ENCODE results near the gene PLSCR1.

The PLSCR1 gene

DNA sequence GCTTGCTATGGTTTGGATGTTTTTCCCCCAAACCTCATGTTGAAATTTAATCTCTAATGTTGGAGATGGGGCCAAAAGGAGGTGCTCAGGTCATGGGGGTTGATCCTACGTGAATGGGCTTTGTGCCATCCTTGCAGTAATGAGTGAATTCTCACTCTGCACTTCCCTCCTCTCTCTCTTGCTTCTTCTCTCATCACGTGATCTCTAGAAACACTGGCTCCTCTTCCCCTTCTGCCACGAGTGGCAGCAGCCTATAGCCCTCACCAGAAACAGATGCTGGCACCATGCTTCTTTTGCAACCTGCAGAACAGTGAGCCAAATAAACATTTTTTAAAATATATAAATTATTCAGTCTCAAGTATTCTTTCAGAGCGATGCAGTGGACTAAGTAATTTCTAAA is 13.3 kb upstream of the PLSCR1 start:
- Histone ChIP-seq H3K27me3 (ENCODE audit: insufficient read depth, low read depth, severe bottlenecking) (no peaks in the 10 kb centered on the region), H3K9me3 (ENCODE audit: severe bottlenecking) (no peaks in the 10 kb centered on the region), H3K4me3 (ENCODE audit: low read depth, low read length) (no peak overlapping the region), H3K36me3 (no peaks in the 10 kb centered on the region), H3K27ac (no peak overlapping the region)
- DNase-seq, result no peak
- TF ChIP-seq, protein P1, sequence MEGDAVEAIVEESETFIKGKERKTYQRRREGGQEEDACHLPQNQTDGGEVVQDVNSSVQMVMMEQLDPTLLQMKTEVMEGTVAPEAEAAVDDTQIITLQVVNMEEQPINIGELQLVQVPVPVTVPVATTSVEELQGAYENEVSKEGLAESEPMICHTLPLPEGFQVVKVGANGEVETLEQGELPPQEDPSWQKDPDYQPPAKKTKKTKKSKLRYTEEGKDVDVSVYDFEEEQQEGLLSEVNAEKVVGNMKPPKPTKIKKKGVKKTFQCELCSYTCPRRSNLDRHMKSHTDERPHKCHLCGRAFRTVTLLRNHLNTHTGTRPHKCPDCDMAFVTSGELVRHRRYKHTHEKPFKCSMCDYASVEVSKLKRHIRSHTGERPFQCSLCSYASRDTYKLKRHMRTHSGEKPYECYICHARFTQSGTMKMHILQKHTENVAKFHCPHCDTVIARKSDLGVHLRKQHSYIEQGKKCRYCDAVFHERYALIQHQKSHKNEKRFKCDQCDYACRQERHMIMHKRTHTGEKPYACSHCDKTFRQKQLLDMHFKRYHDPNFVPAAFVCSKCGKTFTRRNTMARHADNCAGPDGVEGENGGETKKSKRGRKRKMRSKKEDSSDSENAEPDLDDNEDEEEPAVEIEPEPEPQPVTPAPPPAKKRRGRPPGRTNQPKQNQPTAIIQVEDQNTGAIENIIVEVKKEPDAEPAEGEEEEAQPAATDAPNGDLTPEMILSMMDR (IDR thresholded peaks at IDR 0.05; ENCODE audit: low read depth, low read length), result no peak

GRCh38 chr3:146555311-146555710 is 10.9 kb upstream of the PLSCR1 start:
- Histone ChIP-seq H3K4me3 (ENCODE audit: low read depth, low read length) (no peak overlapping the region), H3K27ac (no peak overlapping the region), H3K36me3 (no peaks in the 10 kb centered on the region), H3K9me3 (ENCODE audit: severe bottlenecking) (no peaks in the 10 kb centered on the region), H3K27me3 (ENCODE audit: insufficient read depth, low read depth, severe bottlenecking) (no peaks in the 10 kb centered on the region)
- DNase-seq, result no peak
- TF ChIP-seq, protein P1 (IDR thresholded peaks at IDR 0.05; ENCODE audit: low read depth, low read length), result no peak

DNA sequence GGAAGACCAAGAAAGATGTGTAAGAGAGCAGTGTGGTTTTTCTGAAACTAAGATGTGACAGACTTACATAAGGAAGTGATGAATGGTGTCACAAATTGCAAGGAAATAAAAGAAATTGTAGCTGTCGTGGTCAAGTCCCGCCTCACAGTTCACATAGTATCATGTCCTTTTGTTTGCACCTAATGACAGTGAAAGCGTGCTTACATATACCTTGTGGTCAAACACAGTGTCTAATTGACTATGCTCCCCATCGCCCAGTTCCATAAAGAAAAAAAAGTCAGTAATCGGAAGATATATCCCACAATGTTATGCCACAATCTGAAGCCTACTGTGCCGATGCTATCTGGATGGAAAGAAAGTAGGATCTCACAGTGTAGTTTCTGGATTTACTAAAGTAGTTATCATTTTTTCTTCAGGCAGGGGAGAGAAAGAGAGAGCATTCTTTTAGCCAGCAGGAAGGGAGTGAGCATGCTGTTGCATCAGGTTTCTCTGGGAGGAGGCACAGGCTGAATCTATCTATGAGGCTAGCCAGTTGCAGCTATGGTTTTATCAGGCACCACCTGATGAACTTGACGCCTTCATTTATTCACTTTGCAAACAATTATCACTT is 9.8 kb upstream of the PLSCR1 start:
- Histone ChIP-seq H3K27ac (no peak overlapping the region), H3K9me3 (ENCODE audit: severe bottlenecking) (no peaks in the 10 kb centered on the region), H3K4me3 (ENCODE audit: low read depth, low read length) (no peak overlapping the region), H3K27me3 (ENCODE audit: insufficient read depth, low read depth, severe bottlenecking) (no peaks in the 10 kb centered on the region), H3K36me3 (no peaks in the 10 kb centered on the region)
- TF ChIP-seq, protein P1 (IDR thresholded peaks at IDR 0.05; ENCODE audit: low read depth, low read length), result no peak
- no peak for DNase-seq

- Histone ChIP-seq H3K9me3 (ENCODE audit: severe bottlenecking) (no peaks in the 10 kb centered on the region), H3K27ac (no peak overlapping the region), H3K27me3 (ENCODE audit: insufficient read depth, low read depth, severe bottlenecking) (no peaks in the 10 kb centered on the region), H3K36me3 (no peaks in the 10 kb centered on the region), H3K4me3 (ENCODE audit: low read depth, low read length) (no peak overlapping the region)
- TF ChIP-seq, protein P1 (IDR thresholded peaks at IDR 0.05; ENCODE audit: low read depth, low read length), result no peak
- no peak for DNase-seq
These were observed 6.5 kb upstream of the PLSCR1 start for GRCh38 chr3:146550743-146551510.

- no peak overlapping the region for H3K4me3 ChIP-seq (ENCODE audit: low read depth, low read length)
- TF ChIP-seq, protein P1 (IDR thresholded peaks at IDR 0.05; ENCODE audit: low read depth, low read length), result no peak
- no peaks in the 10 kb centered on the region for H3K27me3 ChIP-seq (ENCODE audit: insufficient read depth, low read depth, severe bottlenecking)
- DNase-seq, result no peak
- H3K27ac ChIP-seq, result no peak overlapping the region
- H3K36me3 ChIP-seq, result no peaks in the 10 kb centered on the region
- H3K9me3 ChIP-seq (ENCODE audit: severe bottlenecking), result no peaks in the 10 kb centered on the region
These were observed 5.7 kb upstream of the PLSCR1 start for GRCh38 chr3:146550070-146550615.

Measured in WERI-Rb-1 (cell line).